ENCODE results near the gene RALA. TPM values are rescaled to one million over a fixed set of nuclear protein-coding genes. Genes with fewer than 3 reads are reported as not detected.

The RALA gene
- total RNA-seq, 3 donors from 2014 or later = 16.7 to 25.0 (median 18.7) TPM

- Histone ChIP-seq H3K27ac (no peak overlapping the region), H3K4me1 (no peaks in the 10 kb centered on the region), H3K27me3 (no peaks in the 10 kb centered on the region), H3K9me3 (no peaks in the 10 kb centered on the region), H3K36me3 (no peaks in the 10 kb centered on the region), H3K4me3 (no peak overlapping the region)
- TF ChIP-seq CTCF (IDR thresholded peaks at IDR 0.05) = no peak
- no peak for TF ChIP-seq POLR2AphosphoS5 (IDR thresholded peaks at IDR 0.05)
- no peak for TF ChIP-seq POLR2A (IDR thresholded peaks at IDR 0.05)
- no peak for DNase-seq (ENCODE audit: low spot score in 2 of 2)
- intact Hi-C loops (cut with DNase I; ENCODE audit: low total_unique reads) = no loop called here
Observed at GRCh38 chr7:39606352-39606751, 17.0 kb upstream of the RALA start.

- no peaks in the 10 kb centered on the region for H3K4me1 ChIP-seq
- no peak for TF ChIP-seq POLR2A (IDR thresholded peaks at IDR 0.05)
- no peak for TF ChIP-seq POLR2AphosphoS5 (IDR thresholded peaks at IDR 0.05)
- no peak for TF ChIP-seq CTCF (IDR thresholded peaks at IDR 0.05)
Observed at GRCh38 chr7:39606941-39607340, 16.4 kb upstream of the RALA start.

GRCh38 chr7:39607865-39608264 lies 15.5 kb upstream of the RALA start:
- Histone ChIP-seq H3K27me3 (no peaks in the 10 kb centered on the region), H3K27ac (peak overlapping the region; percentile 61 to 76), H3K4me1 (no peaks in the 10 kb centered on the region), H3K9me3 (no peaks in the 10 kb centered on the region), H3K4me3 (no peak overlapping the region), H3K36me3 (no peaks in the 10 kb centered on the region)
- DNase-seq (ENCODE audit: low spot score in 2 of 2) = no peak
- intact Hi-C loops (cut with DNase I; ENCODE audit: low total_unique reads) = no loop called here
- TF ChIP-seq CTCF (IDR thresholded peaks at IDR 0.05) = no peak
- TF ChIP-seq POLR2AphosphoS5 (IDR thresholded peaks at IDR 0.05) = no peak
- TF ChIP-seq POLR2A (IDR thresholded peaks at IDR 0.05) = no peak

More at GRCh38 chr7:39606941-39607340, 16.4 kb upstream of the RALA start:
- DNase-seq (ENCODE audit: low spot score in 2 of 2) = no peak
- H3K27ac ChIP-seq = peak overlapping the region in 1 of 2 donors; percentile 76
- intact Hi-C loops (cut with DNase I; ENCODE audit: low total_unique reads) = no loop called here
- H3K27me3 ChIP-seq = no peaks in the 10 kb centered on the region
- H3K9me3 ChIP-seq = no peaks in the 10 kb centered on the region
- no peaks in the 10 kb centered on the region for H3K36me3 ChIP-seq
- H3K4me3 ChIP-seq = no peak overlapping the region

- intact Hi-C loops (cut with DNase I; ENCODE audit: low total_unique reads) = no loop called here
- DNase-seq (ENCODE audit: low spot score in 2 of 2) = no peak
- no peak for TF ChIP-seq POLR2AphosphoS5 (IDR thresholded peaks at IDR 0.05)
- TF ChIP-seq CTCF (IDR thresholded peaks at IDR 0.05) = no peak
- Histone ChIP-seq H3K27me3 (no peaks in the 10 kb centered on the region), H3K27ac (peak overlapping the region; percentile 56 to 76), H3K4me1 (no peaks in the 10 kb centered on the region), H3K4me3 (no peak overlapping the region), H3K36me3 (no peaks in the 10 kb centered on the region), H3K9me3 (no peaks in the 10 kb centered on the region)
Observed at GRCh38 chr7:39608278-39608677, 15.1 kb upstream of the RALA start.

GRCh38 chr7:39609113-39609934 lies 14.0 kb upstream of the RALA start:
- TF ChIP-seq POLR2AphosphoS5 (IDR thresholded peaks at IDR 0.05) = peak in 1 of 3 donors; percentile 14
- TF ChIP-seq POLR2A (IDR thresholded peaks at IDR 0.05) = no peak
- no peak for TF ChIP-seq CTCF (IDR thresholded peaks at IDR 0.05)
- intact Hi-C loops (cut with DNase I; ENCODE audit: low total_unique reads) = no loop called here
- no peaks in the 10 kb centered on the region for H3K27me3 ChIP-seq
- no peaks in the 10 kb centered on the region for H3K9me3 ChIP-seq
- no peaks in the 10 kb centered on the region for H3K4me1 ChIP-seq
- no peak for DNase-seq (ENCODE audit: low spot score in 2 of 2)
- no peaks in the 10 kb centered on the region for H3K36me3 ChIP-seq
- H3K4me3 ChIP-seq = peak overlapping the region; percentile 33 to 66 (median 44)
- H3K27ac ChIP-seq = peak overlapping the region; percentile 76 to 89
